Neutrophil (primary cell): ENCODE measurements around the gene PHEX.

ENCODE experiments used
- H3K27ac ChIP-seq: fragments of 200-600 bp; sonication (generic); 2 replicates; pipeline ENCODE4 v1.5.1; 2016; ENCODE audit warnings: mild to moderate bottlenecking, moderate library complexity
- H3K27me3 ChIP-seq: fragments of 200-600 bp; sonication (generic); 2 replicates; pipeline ENCODE4 v1.6.0; 2016; ENCODE audit warnings: mild to moderate bottlenecking
- H3K36me3 ChIP-seq: fragments of 200-600 bp; sonication (generic); 2 replicates; pipeline ENCODE4 v1.5.1; 2017
- H3K4me1 ChIP-seq, 2 experiments: fragments of 200-600 bp in 1 of 2; sonication (generic) in 1 of 2; 1 replicate in 1 of 2; 2 replicates in 1 of 2; pipeline versions ENCODE4 v1.5.1 to v1.6.1; 2013 to 2016; ENCODE audit warnings: low read depth in 1 of 2, low read length in 1 of 2, mild to moderate bottlenecking in 1 of 2, moderate library complexity in 1 of 2; ENCODE audit not compliant: control insufficient read depth in 1 of 2, insufficient read depth in 1 of 2
- H3K4me3 ChIP-seq, 2 experiments: fragments of 200-600 bp in 1 of 2; sonication (generic) in 1 of 2; 1 replicate in 1 of 2; 2 replicates in 1 of 2; pipeline ENCODE4 v1.5.1; 2013 to 2016; ENCODE audit warnings: low read depth in 1 of 2, low read length in 1 of 2, mild to moderate bottlenecking in 1 of 2, moderate library complexity in 1 of 2
- H3K9me3 ChIP-seq: fragments of 200-600 bp; sonication (generic); 2 replicates; pipeline ENCODE4 v1.5.1; 2016
- CTCF ChIP-seq: fragments of 200-600 bp; sonication (generic); IDR thresholded peaks from 2 replicates; pipeline ENCODE4 v1.5.1; 2016; ENCODE audit warnings: antibody characterized with exemption

PHEX gene

GRCh38 chrX:22124098-22124497, 92.0 kb downstream of the PHEX start:
- Histone ChIP-seq H3K36me3 (no peaks in the 10 kb centered on the region), H3K4me3 (no peak overlapping the region), H3K4me1 (no peaks in the 10 kb centered on the region), H3K9me3 (no peaks in the 10 kb centered on the region), H3K27ac (no peak overlapping the region), H3K27me3 (no peaks in the 10 kb centered on the region)
- no peak for TF ChIP-seq CTCF

- H3K27ac ChIP-seq: no peak overlapping the region
- H3K4me1 ChIP-seq: no peaks in the 10 kb centered on the region
- no peak overlapping the region for H3K4me3 ChIP-seq
- TF ChIP-seq CTCF: no peak
- no peaks in the 10 kb centered on the region for H3K36me3 ChIP-seq
- no peaks in the 10 kb centered on the region for H3K27me3 ChIP-seq
- no peaks in the 10 kb centered on the region for H3K9me3 ChIP-seq
Observed at GRCh38 chrX:22125481-22125880, 93.4 kb downstream of the PHEX start.

GRCh38 chrX:22126327-22126726, 94.2 kb downstream of the PHEX start:
- Histone ChIP-seq H3K27me3 (no peaks in the 10 kb centered on the region), H3K36me3 (no peaks in the 10 kb centered on the region), H3K4me1 (no peaks in the 10 kb centered on the region), H3K9me3 (no peaks in the 10 kb centered on the region), H3K27ac (no peak overlapping the region), H3K4me3 (no peak overlapping the region)
- no peak for TF ChIP-seq CTCF

- Histone ChIP-seq H3K27me3 (no peaks in the 10 kb centered on the region), H3K4me3 (no peak overlapping the region), H3K4me1 (no peaks in the 10 kb centered on the region), H3K27ac (no peak overlapping the region), H3K9me3 (no peaks in the 10 kb centered on the region), H3K36me3 (no peaks in the 10 kb centered on the region)
- TF ChIP-seq CTCF: no peak
Observed at GRCh38 chrX:22128961-22129360, 96.8 kb downstream of the PHEX start.

GRCh38 chrX:22134681-22135080, 102.6 kb downstream of the PHEX start:
- Histone ChIP-seq H3K27ac (no peak overlapping the region), H3K9me3 (no peaks in the 10 kb centered on the region), H3K36me3 (no peaks in the 10 kb centered on the region), H3K4me3 (no peak overlapping the region), H3K4me1 (no peaks in the 10 kb centered on the region), H3K27me3 (no peaks in the 10 kb centered on the region)
- no peak for TF ChIP-seq CTCF

- no peak overlapping the region for H3K4me3 ChIP-seq
- no peak for TF ChIP-seq CTCF
- no peaks in the 10 kb centered on the region for H3K27me3 ChIP-seq
- H3K27ac ChIP-seq: no peak overlapping the region
- no peaks in the 10 kb centered on the region for H3K9me3 ChIP-seq
- H3K4me1 ChIP-seq: no peaks in the 10 kb centered on the region
- no peaks in the 10 kb centered on the region for H3K36me3 ChIP-seq
Observed at GRCh38 chrX:22135171-22135711, 103.1 kb downstream of the PHEX start.
